ENCODE results near the gene HTRA2.
A peak's percentile ranks its signal among the peaks of the same experiment; 100 is the strongest.
"Not testable (repeated sequence)": the region's sequence is repeated elsewhere in the genome, so short reads cannot be mapped to it uniquely, and the experiment has no call there.

Gene HTRA2
- total RNA-seq = 22.8 to 32.3 (median 25.3) reads per million in 3 donors

GRCh38 chr2:74529357-74530238 is at the start of gene HTRA2, which contains the start of gene AUP1:
Gene HTRA2 (plus strand): TSS chr2:74529933. CDS start chr2:74530007, 74 bp downstream.
Gene AUP1 (minus strand): TSS chr2:74529706. CDS start chr2:74529629, 77 bp downstream.
- H3K36me3 ChIP-seq (ENCODE audit: control insufficient read depth, insufficient read depth, low read length) = peaks cover 21% of the 10 kb centered on the region
- DNase-seq = peak; percentile 68 to 78 (median 76)
- H3K4me1 ChIP-seq (ENCODE audit: control insufficient read depth, insufficient read depth, low read length, poor library complexity, severe bottlenecking) = peaks cover 22% of the 10 kb centered on the region
- H3K27ac ChIP-seq (ENCODE audit: insufficient read depth, low read length, poor library complexity, severe bottlenecking) = peak within 1 kb of the TSS; percentile 90
- no peaks in the 10 kb centered on the region for H3K9me3 ChIP-seq (ENCODE audit: control insufficient read depth, low read length)
- H3K27me3 ChIP-seq (replicated peaks; ENCODE audit: control insufficient read depth, insufficient read depth, low read length, poor library complexity, severe bottlenecking) = no peaks in the 10 kb centered on the region
- peak within 1 kb of the TSS; percentile 94 for H3K4me3 ChIP-seq (ENCODE audit: insufficient read depth, low read depth, low read length, poor library complexity, severe bottlenecking)

- peaks cover 8% of the 10 kb centered on the region for H3K36me3 ChIP-seq (ENCODE audit: control insufficient read depth, insufficient read depth, low read length)
- DNase-seq = no peak
- H3K4me1 ChIP-seq (ENCODE audit: control insufficient read depth, insufficient read depth, low read length, poor library complexity, severe bottlenecking) = peaks cover 21% of the 10 kb centered on the region
- peak overlapping the region; percentile 98 for H3K27ac ChIP-seq (ENCODE audit: insufficient read depth, low read length, poor library complexity, severe bottlenecking)
- H3K4me3 ChIP-seq (ENCODE audit: insufficient read depth, low read depth, low read length, poor library complexity, severe bottlenecking) = peak overlapping the region; percentile 100
- no peaks in the 10 kb centered on the region for H3K27me3 ChIP-seq (replicated peaks; ENCODE audit: control insufficient read depth, insufficient read depth, low read length, poor library complexity, severe bottlenecking)
- H3K9me3 ChIP-seq (ENCODE audit: control insufficient read depth, low read length) = no peaks in the 10 kb centered on the region
Observed at GRCh38 chr2:74481431-74481830, 48.3 kb upstream of the HTRA2 start.

GRCh38 chr2:74481961-74482800 is 47.6 kb upstream of the HTRA2 start:
- Histone ChIP-seq H3K9me3 (ENCODE audit: control insufficient read depth, low read length) (no peaks in the 10 kb centered on the region), H3K27me3 (replicated peaks; ENCODE audit: control insufficient read depth, insufficient read depth, low read length, poor library complexity, severe bottlenecking) (no peaks in the 10 kb centered on the region), H3K4me1 (ENCODE audit: control insufficient read depth, insufficient read depth, low read length, poor library complexity, severe bottlenecking) (peaks cover 21% of the 10 kb centered on the region), H3K36me3 (ENCODE audit: control insufficient read depth, insufficient read depth, low read length) (peaks cover 8% of the 10 kb centered on the region), H3K27ac (ENCODE audit: insufficient read depth, low read length, poor library complexity, severe bottlenecking) (peak overlapping the region; percentile 98), H3K4me3 (ENCODE audit: insufficient read depth, low read depth, low read length, poor library complexity, severe bottlenecking) (peak overlapping the region; percentile 100)
- peak in 2 of 3 donors; percentile 27 to 41 for DNase-seq

- DNase-seq = peak; percentile 84 to 90 (median 89)
- peak within 1 kb of the TSS; percentile 100 for H3K4me3 ChIP-seq (ENCODE audit: insufficient read depth, low read depth, low read length, poor library complexity, severe bottlenecking)
- peak within 1 kb of the TSS; percentile 98 for H3K27ac ChIP-seq (ENCODE audit: insufficient read depth, low read length, poor library complexity, severe bottlenecking)
- peaks cover 8% of the 10 kb centered on the region for H3K36me3 ChIP-seq (ENCODE audit: control insufficient read depth, insufficient read depth, low read length)
- H3K4me1 ChIP-seq (ENCODE audit: control insufficient read depth, insufficient read depth, low read length, poor library complexity, severe bottlenecking) = peaks cover 21% of the 10 kb centered on the region
- H3K27me3 ChIP-seq (replicated peaks; ENCODE audit: control insufficient read depth, insufficient read depth, low read length, poor library complexity, severe bottlenecking) = no peaks in the 10 kb centered on the region
- no peaks in the 10 kb centered on the region for H3K9me3 ChIP-seq (ENCODE audit: control insufficient read depth, low read length)
Observed at GRCh38 chr2:74482801-74483674, 46.7 kb upstream of the HTRA2 start, which contains the start of the genes CCDC142 and TTC31. Gene CCDC142 (minus strand): TSS chr2:74482998. CDS start chr2:74482837, 161 bp downstream. Gene TTC31 (plus strand): TSS chr2:74483081. CDS start chr2:74483096, 15 bp downstream.

DNA sequence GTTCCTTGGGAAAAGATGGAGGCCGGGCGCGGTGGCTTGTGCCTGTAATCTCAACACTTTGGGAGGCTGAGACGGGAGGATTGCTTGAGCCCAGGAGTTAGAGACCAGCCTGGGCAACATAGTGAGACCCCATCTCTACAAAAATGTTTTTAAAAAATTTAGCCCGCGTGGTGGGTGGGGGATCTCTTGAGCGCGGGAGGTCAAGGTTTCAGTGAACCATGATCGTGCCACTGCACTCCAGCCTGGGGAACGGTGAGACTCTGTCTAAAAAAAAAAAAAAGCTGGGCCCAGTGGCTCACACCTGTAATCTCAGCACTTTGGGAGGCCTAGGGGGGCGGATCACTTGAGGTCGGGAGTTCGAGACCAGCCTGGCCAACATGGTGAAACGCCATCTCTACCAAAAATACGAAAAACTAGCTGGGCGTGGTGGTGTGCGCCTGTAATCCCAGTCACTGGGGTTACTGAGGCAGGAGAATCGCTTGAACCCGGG is 46.0 kb upstream of the HTRA2 start:
- Histone ChIP-seq H3K4me3 (ENCODE audit: insufficient read depth, low read depth, low read length, poor library complexity, severe bottlenecking) (peak overlapping the region; percentile 100), H3K27ac (ENCODE audit: insufficient read depth, low read length, poor library complexity, severe bottlenecking) (peak overlapping the region; percentile 98), H3K4me1 (ENCODE audit: control insufficient read depth, insufficient read depth, low read length, poor library complexity, severe bottlenecking) (peaks cover 21% of the 10 kb centered on the region), H3K36me3 (ENCODE audit: control insufficient read depth, insufficient read depth, low read length) (peaks cover 14% of the 10 kb centered on the region)
- H3K9me3 ChIP-seq (ENCODE audit: control insufficient read depth, low read length); DNase-seq; H3K27me3 ChIP-seq (replicated peaks; ENCODE audit: control insufficient read depth, insufficient read depth, low read length, poor library complexity, severe bottlenecking): not testable (repeated sequence)

DNA sequence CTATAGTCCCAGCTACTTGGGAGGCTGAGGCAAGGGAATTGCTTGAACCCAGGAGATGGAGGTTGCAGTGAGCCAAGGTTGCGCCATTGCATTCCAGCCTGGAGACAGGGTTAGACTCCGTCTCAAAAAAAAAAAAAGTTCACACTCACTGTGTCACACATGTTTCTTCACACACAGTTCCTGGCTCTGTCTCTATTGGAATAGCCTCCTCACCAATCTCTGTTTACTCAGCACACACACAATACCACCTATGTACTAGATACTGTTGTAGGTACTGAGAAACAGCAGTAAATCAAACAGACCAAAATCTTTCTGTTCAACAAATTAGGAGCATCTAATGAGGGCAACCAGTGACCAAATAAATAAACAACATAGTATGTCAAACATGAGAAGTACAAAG is 43.6 kb upstream of the HTRA2 start:
- H3K9me3 ChIP-seq (ENCODE audit: control insufficient read depth, low read length) = no peaks in the 10 kb centered on the region
- H3K4me1 ChIP-seq (ENCODE audit: control insufficient read depth, insufficient read depth, low read length, poor library complexity, severe bottlenecking) = peaks cover 16% of the 10 kb centered on the region
- H3K4me3 ChIP-seq (ENCODE audit: insufficient read depth, low read depth, low read length, poor library complexity, severe bottlenecking) = no peak overlapping the region
- H3K36me3 ChIP-seq (ENCODE audit: control insufficient read depth, insufficient read depth, low read length) = peaks cover 25% of the 10 kb centered on the region
- no peaks in the 10 kb centered on the region for H3K27me3 ChIP-seq (replicated peaks; ENCODE audit: control insufficient read depth, insufficient read depth, low read length, poor library complexity, severe bottlenecking)
- DNase-seq = no peak
- H3K27ac ChIP-seq (ENCODE audit: insufficient read depth, low read length, poor library complexity, severe bottlenecking) = no peak overlapping the region

DNA sequence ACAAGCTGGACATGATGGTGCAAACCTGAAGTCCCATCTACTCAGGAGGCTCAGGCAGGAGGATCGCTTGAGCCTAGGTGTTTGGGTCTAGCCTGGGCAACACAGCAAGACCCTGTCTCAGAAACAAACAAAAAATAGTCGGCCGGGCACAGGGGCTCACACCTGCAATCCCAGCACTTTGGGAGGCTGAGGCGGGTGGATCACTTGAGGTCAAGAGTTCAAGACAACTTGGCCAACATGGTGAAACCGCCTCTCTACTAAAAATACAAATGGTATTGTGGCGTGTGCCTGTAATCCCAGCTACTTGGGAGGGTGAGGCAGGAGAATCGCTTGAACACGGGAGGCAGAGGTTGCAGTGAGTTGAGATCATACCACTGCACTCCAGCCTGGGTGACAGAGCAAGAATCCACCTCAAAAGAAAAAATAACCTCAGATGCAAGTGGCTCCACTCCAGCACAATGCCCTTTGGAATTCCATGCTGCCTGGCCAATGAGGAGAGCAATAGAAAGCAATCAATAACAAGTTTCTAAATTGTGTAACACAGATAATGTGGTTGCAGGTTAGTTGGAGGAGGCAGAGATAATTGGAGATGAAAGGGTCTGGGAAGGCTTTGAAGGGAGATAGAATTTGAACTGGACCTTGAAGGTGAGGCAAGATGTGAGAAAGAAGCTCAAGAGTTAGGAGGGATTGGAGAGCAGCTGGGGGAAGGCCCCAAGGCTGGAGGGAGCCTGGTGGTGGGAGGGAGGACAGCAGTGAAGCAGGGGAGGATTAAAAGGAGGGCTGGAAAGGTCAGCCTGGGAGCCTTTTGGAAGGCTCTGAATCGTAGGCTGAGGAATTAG is 40.9 kb upstream of the HTRA2 start:
- no peaks in the 10 kb centered on the region for H3K4me1 ChIP-seq (ENCODE audit: control insufficient read depth, insufficient read depth, low read length, poor library complexity, severe bottlenecking)
- no peak overlapping the region for H3K4me3 ChIP-seq (ENCODE audit: insufficient read depth, low read depth, low read length, poor library complexity, severe bottlenecking)
- no peak overlapping the region for H3K27ac ChIP-seq (ENCODE audit: insufficient read depth, low read length, poor library complexity, severe bottlenecking)
- DNase-seq = no peak
- no peaks in the 10 kb centered on the region for H3K9me3 ChIP-seq (ENCODE audit: control insufficient read depth, low read length)
- H3K27me3 ChIP-seq (replicated peaks; ENCODE audit: control insufficient read depth, insufficient read depth, low read length, poor library complexity, severe bottlenecking) = no peaks in the 10 kb centered on the region
- H3K36me3 ChIP-seq (ENCODE audit: control insufficient read depth, insufficient read depth, low read length) = peaks cover 51% of the 10 kb centered on the region

- DNase-seq = no peak
- no peaks in the 10 kb centered on the region for H3K27me3 ChIP-seq (replicated peaks; ENCODE audit: control insufficient read depth, insufficient read depth, low read length, poor library complexity, severe bottlenecking)
- no peak overlapping the region for H3K4me3 ChIP-seq (ENCODE audit: insufficient read depth, low read depth, low read length, poor library complexity, severe bottlenecking)
- no peak overlapping the region for H3K27ac ChIP-seq (ENCODE audit: insufficient read depth, low read length, poor library complexity, severe bottlenecking)
- peaks cover 51% of the 10 kb centered on the region for H3K36me3 ChIP-seq (ENCODE audit: control insufficient read depth, insufficient read depth, low read length)
- H3K4me1 ChIP-seq (ENCODE audit: control insufficient read depth, insufficient read depth, low read length, poor library complexity, severe bottlenecking) = no peaks in the 10 kb centered on the region
- no peaks in the 10 kb centered on the region for H3K9me3 ChIP-seq (ENCODE audit: control insufficient read depth, low read length)
Observed at GRCh38 chr2:74489906-74490305, 39.8 kb upstream of the HTRA2 start.
